HG02840 (cell line): ENCODE measurements around the gene GALNTL6.
"Not testable (repeated sequence)": the region's sequence is repeated elsewhere in the genome, so short reads cannot be mapped to it uniquely, and the experiment has no call there.

Source experiments
- ATAC-seq: cut with Tn5 transposase; IDR thresholded peaks from one replicate; pipeline ENCODE4 v1.9.1; 2021; ENCODE audit warnings: mild to moderate bottlenecking, moderate library complexity, moderate number of reproducible peaks; ENCODE audit not compliant: unreplicated experiment, low FRiP score

GALNTL6 gene

DNA sequence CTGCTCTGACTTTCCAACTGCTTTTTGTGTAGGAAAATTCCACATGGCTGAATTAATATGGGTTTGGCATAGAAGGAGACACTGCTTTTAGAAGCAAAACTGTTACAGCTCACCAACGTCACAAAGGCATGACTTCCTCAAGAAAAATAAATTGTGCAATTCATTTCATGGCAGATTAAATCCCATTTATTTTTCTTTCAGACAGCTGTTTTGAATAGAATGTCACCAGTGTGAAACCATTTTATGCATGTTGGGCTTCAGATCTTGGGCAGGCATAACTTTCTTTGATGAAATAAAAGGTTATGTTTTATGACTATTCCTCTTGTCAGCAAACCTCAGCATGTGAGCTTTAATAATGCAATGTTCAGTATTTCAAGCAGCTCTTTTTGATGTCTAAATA, 542.8 kb downstream of the GALNTL6 start:
- ATAC-seq, result no peak

DNA sequence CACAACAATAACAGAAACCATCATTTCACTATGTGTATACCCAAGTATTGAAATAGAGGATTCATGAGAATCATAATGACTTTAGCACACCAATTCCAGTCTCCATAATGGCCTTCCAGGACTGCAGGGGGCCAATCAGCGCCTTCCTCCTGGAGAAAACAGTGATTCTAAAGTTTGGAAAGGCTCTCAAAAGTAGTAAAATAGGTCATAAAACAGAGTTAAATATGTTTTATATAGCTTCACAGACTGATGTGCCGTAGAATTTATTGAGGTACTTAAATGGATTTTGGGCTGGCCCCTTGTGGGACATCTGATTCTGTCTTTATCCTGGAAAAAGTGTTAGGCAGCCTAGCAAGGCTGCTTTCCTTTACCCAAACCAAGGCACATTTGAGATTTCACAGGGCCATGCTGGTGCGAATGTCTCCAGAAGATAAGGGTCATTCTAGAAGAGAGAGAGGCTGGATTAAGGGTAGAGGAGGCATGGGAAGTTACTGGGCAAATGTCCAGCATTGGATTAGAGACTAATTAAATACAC, 543.9 kb downstream of the GALNTL6 start:
- ATAC-seq, result no peak

DNA sequence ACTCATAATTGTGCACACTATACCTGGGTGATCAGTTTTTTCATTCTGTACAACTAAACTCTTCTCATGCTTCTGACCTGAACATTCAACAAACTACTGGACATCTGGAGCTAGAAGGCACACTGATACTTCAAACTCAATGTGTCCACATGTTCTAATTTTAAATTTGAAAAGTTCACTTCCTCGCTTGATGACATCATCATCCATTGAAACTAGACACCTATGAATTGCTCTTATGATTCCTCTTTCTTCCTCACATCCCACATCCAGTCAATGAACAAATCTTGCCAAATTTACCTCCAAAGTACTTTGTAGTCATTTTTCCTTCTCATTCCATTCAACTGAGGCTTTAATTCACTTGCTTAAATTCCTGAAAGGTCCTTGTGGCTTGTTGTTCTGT, 549.4 kb downstream of the GALNTL6 start:
- ATAC-seq, result no peak

DNA sequence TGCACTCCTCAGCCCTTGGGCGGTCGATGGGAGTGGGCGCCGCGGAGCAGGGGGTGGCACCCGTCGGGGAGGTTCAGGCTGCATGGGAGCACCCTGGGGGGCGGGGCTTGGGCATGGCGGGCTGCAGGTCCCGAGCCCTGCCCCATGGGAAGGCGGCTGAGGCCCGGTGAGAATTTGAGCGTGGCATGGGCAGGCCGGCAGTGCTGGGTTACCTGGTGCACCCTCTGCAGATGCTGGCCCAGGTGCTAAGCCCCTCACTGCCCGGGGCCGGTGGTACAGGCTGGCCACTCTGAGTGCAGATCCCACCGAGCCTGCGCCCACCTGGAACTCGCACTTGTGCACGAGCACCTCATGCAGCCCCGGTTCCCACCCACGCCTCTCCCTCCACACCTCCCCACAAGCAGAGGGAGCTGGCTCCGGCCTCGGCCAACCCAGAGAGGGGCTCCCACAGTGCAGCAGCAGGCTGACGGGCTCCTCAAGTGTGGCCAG, 556.3 kb downstream of the GALNTL6 start:
- no peak for ATAC-seq

DNA sequence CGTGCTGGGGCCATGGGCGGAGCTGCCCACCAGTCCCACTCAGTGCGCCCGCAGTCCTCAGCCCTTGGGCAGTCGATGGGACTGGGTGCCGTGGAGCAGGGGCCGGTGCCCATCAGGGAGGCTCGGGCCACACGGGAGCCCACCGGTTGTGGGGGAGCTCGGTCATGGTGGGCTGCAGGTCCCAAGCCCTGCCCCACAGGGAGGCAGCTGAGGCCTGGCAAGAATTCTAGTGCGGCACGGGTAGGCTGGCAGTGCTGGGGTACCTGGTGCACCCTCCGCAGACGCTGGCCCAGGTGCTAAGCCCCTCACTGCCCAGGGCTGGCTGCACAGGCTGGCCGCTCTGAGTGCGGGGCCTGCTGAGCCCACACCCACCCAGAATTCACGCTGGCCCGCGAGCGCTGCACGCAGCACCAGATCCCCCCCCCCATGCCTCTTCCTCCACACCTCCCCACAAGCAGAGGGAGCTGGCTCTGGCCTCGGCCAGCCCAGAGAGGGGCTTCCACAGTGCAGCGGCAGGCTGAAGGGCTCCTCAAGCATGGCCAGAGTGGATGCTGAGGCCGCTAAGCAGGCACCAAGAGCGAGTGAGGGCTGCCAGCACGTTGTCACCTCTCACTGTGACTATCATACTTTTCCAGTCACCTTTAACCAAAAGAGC, 564.4 kb downstream of the GALNTL6 start:
- no peak for ATAC-seq

DNA sequence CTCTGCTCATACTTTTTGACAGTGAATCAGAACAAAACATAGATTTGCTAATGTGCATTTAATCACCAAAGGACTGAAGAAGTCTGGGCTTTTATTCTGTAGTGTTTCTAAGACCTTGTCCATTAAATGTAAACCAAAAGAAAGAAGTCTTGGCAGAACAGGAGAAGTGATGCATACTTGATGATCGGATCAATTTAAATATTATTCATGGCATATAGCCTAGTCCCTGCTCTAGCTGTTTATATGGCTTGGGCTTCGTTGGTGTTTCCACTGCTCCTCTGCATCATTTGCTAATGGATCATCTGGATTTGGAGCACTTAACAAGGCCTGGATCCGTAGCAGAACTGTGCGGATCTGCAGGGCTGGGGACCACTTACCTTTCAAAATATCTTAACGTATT, 566.6 kb downstream of the GALNTL6 start:
- no peak for ATAC-seq

DNA sequence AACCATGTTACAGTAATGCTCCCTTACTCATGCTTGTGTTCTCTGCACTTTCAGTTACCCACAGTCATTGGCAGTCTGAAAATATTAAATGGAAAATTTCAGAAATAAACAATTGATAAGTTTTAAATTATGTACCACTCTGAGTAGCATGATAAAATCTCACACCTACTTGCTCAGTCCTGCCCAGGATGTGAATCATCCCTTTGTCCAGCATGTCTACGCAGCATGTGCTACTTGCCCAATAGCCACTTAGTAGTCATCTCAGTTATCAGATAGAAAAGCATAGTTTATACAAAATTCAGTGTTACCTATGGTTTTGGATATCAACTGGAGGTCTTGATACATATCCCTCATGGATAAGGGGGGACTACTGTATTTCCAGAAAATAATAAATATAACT, 577.1 kb downstream of the GALNTL6 start:
- no peak for ATAC-seq

DNA sequence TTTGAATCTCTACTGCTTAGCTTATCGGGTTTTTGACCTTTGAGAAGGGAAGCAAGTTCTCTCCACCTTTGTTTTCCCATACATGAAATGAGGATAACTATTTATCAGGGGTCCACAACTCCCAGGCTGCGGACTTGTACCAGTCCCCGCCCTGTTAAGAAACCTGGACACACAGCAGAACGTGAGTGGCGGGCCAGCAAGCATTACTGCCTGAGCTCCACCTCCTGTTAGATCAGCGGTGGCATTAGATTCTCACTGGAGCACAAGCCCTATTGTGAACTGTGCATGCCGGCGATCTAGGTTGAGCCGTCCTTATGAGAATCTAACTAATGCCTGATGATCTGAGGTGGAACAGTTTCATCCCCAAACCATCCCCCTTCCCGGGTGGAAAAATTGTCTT, 579.5 kb downstream of the GALNTL6 start:
- no peak for ATAC-seq

DNA sequence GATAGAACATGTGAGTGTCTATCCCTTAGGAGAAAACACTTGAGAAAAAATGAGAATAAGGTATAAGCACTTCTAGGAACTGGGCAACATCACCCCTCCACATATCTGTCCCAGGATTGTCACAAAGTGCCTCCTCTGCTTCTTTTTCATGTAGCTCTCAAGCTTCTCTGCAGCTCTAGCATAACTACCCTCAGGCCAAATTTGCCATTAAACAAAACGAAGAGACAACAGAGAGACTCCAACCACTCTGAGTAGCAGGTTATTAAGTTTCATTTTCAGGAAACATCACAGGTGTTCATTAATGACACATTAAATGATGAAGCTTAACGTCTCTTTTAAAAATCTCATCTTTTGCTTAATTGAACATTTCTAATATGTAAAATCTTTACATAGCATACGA, 580.0 kb downstream of the GALNTL6 start:
- no peak for ATAC-seq

DNA sequence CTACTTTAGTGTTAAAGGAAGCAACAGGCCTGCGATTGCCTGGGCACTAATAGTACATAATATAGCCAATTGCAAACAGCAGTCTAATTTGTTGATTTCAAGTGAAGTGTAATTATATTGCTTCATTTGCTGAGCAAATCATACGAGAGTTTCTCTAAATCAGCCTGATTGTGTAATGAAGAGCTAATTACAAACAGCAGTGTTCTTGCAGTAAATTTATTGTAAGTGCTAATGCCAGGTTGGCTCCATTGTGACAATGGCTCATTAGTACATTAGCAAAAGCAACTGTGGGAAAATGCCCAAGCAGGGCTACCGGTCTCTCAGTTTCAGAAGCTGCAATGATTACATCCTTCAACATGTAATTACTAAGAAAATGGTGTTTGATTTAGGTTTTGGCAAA, 591.5 kb downstream of the GALNTL6 start:
- no peak for ATAC-seq

DNA sequence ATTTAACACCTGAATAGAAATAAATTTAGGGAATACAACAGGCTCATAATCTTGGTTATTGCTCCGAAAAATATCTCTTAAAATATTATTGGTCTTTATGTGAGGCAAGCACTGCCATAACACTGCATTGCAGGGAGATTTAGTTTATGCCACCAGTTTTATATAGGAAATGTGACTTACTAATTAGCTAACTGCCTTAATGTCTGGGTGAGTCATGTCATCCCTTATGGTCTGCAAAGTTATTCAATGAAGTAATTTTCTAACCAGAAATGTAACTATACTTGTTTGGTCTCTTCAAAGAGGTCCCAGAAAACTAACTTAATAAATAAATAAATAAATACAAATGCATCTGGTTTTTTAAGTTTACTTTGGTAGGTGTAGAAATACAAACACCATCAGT, 597.2 kb downstream of the GALNTL6 start:
- ATAC-seq, result no peak

DNA sequence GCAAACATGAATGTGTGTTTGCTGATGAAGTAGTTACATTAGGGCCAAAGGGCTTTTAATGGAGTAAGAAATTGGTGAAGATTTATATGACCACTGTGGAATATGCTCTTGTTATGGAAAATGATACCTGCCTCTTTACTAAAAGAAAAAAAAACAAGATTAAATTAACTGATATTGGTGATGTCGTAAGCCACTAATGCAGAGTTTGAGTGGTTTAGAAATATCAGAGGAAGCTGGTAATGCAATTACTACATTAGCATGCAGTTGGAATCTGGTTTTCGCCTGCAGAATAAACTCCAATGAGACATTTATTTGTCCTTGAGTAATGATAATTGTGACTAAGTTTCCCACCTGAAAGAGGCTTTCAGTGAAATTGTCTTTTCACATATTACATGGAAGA, 597.9 kb downstream of the GALNTL6 start:
- ATAC-seq, result no peak

DNA sequence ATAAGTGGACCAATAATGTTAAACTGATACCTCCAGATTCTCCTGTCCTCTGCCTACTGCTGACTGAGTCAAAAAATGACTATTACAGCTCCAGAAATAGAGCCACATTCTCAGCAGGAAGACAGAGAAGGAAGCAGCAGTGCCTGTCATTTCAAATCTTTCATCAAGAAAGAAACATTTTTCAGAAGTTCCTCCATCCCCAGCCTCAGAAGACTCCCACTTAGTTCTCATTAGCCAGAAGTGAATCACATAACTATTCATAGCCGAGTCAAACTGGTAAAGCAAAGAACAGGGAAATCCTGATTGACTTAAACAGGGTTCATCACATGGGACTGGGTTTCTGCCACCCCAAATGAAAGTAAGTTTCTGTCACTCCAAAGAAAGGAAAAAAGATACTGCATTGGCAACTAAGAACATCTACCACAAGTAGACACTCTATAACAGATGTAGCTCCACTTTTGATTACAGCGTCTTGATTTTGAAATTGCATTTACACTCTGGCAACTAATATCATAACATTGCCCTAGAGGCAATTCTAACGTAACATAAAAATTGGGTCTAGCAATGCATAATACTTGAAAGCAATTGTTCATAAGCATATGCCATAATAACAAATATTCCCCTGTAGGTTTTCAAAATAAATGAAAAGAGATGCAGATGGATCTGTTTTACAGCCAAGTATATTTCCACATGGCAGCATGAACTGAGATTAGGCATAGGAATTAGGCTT, 599.8 kb downstream of the GALNTL6 start:
- no peak for ATAC-seq

DNA sequence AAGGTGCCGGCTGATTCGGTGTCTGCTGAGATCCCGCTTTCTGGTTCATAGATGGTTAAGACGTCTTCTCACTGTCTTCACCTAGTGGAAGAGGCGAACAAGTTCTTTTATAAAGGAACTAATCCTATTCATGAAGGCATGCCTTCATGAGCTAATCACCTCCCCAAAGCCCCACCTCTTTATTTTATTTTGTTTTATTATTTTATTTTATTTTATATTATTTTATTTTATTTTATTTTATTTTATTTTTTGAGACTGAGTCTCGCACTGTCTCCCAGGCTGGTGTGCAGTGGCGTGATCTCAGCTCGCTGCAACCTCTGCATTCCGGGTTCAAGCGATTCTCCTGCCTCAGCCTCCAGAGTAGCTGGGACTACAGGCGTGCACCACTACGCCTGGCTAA, 615.8 kb downstream of the GALNTL6 start:
- not testable (repeated sequence) for ATAC-seq

DNA sequence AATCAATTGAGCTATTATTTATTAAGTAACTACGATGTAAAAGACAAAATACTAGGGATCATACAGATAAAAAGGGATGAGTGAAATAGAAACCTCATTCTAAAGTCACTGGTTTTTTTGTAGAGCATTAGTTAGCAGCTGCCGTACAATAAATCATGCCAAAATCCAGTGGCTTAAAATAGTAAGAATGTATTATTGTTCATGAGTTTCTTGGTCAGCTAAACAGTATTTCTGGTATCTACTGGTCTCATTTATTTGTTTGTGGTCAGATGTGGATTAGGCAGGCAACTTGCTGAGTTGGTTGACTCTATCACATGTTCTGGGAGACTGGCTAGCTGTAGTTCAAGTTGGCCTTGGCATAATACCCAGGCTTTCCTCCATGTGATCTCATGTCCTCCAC, 667.3 kb downstream of the GALNTL6 start:
- no peak for ATAC-seq

DNA sequence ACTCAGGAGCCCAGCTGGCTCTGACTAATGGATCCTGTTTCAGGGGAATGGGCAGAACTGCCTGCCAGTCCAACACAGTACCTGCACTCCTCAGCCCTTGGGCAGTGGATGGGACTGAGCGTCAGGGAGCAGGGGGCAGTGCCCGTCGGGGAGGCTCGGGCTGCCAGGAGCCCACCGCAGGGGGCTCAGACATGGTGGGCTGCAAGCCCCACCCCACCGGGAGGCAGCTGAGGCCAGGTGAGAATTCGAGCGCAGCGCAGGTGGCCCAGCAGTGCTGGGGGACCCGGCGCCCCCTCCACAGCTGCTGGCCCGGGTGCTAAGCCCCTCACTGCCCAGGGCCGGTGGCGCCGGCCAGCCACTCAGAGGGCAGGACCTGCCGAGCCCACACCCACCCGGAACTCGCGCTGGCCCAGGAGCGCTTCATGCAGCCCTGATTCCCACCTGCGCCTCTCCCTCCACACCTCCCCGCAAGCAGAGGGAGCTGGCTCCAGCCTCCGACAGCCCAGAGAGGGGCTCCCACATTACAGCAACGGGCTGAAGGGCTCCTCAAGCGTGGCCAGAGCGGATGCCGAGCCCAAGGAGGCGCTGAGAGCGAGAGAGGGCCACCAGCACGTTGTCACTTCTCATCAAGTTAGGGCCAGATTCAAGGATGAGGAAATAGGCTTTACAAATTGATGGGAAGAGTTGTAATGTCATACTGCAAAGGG, 668.8 kb downstream of the GALNTL6 start:
- no peak for ATAC-seq

DNA sequence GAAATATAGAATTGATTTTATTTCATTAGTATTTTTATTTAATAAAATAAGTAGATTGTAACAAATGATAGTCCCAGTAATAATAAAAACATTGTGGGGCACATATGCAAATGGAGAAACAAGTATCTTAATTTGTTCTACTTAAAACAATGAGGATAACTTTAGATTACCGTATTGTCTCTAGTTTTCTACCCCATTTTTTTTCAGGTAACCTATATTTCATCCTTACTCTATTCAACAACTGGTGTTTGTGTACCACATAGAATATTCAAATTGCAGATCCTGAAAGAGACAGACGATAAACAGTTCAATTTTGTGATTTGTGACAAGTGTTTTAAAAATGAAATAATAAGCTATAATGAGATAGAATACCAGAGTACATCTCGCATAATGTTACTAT, 671.8 kb downstream of the GALNTL6 start:
- no peak for ATAC-seq

DNA sequence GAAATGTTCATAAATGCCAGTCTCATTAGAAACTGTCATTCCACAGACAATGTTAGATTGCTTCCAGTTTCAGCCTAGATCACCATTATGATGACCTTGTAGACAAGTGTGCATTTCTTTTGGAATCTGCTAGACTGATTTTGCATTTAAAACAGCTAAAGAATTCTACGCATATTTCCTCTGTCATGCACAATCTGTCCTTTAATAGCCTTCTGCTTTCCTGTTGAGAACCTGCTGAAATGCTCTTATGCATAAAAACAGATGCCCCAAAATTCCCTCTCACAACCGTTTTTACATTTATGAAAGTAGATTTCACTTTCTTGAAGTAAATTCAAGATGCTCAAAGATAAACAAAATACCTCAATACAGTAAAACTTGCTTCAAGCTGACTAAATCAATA, 673.3 kb downstream of the GALNTL6 start:
- ATAC-seq, result no peak

DNA sequence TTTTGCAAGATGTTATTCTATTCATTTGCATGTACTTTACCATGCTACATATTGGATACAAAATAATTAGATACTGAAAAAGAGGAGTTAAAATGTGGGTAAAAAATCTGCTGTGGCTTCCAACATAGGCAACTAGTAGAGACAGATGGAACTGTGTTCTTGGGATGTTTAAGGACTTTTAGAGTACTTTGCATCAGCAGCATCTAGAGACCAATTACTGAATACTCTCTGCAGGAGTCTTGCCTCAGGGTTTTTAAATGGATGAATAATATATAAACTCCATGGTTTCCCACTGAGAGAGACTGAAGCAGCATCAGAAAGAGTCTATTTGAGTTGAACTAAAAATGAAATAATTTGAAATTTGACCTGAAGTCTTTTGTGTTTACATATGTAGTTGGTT, 676.7 kb downstream of the GALNTL6 start:
- no peak for ATAC-seq

DNA sequence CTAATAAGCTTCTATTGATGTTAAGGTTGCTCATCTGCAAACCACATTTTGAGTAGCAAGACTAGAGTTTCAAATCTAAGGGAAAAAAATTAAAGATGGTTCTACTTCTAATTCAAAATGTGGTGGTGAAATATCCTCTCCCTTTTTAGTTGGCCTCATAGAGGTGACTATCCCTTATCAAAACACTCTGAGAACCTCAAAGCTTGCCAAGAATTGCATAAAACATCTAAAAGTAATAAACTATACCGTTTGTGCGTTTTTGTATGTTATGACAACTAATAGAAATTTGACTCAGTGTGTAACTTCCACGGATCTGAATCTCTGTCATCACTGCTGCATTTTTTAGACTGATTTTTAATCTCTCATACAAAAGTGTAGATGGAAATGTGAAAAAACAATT, 682.6 kb downstream of the GALNTL6 start:
- no peak for ATAC-seq

DNA sequence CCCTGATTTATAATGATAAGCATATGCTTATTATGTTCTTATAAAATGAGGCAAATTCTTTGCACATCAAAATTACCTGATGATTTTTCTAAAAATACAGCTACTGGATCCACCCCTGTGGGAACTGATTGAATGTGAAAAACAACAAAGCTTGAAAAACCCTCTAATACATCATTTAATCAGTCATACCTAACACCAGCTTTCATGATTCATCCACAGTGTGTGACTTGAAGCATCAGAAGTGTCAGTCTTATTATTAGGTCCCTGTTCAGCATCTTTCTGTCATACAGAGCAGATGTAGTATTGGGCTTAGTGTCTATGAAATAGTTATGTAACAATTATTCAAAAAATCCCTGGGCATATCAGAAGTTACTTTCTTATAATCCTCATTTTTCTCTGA, 684.1 kb downstream of the GALNTL6 start:
- ATAC-seq, result no peak
